IPS-18c (cell line): ENCODE results near the gene TRIM17.

ENCODE experiments used
- H3K4me3 ChIP-seq: 2 replicates; pipeline ENCODE4 v1.7.0; 2013; ENCODE audit warnings: low read depth, mild to moderate bottlenecking, low read length, moderate library complexity; ENCODE audit not compliant: insufficient read depth
- H3K9me3 ChIP-seq: one replicate; pipeline ENCODE4 v1.6.1; 2013; ENCODE audit warnings: mild to moderate bottlenecking, low read length, moderate library complexity; ENCODE audit not compliant: control insufficient read depth, insufficient read depth

TRIM17 gene

DNA sequence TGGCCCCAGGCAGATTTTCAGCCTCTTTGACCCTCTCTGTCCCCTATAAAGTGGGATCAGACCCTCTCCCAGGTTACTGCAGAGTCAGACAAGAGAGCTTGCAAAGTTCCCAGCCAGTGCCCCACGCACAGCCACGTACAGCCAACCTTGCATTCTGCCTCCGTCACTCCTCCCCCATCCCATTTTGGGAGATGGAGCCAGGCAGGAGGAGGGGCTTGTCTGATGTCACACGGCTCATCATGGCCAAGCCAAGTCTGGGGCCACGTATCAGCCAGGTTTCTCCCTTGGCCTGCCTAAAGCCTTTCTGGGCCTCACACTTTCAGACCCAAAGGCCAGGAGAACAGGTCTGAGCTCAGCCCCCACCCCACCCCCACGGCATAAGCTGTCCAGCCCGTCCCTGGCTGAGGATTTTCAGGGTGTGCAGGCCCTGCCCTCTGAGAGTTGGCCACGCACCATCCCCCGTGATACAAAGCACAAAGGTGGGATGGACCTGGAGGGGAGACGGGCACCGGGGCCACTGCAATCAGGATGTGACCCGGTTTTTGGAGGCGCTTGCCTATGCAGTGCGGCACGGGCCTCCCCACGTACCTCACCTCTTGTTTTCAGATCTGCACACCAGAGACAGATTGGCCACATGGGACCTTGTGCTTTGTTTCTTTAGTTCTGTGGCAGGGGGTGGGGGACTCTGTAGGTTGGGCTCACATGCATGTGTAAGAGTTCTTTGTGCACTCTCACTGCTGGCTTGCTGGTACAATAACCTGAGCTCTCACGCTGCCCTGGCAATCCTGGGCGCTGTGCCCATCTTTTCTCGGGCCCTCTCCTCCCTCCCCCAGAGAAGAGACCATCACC lies 57.7 kb downstream of the TRIM17 start:
- H3K9me3 ChIP-seq, result no peaks in the 10 kb centered on the region
- H3K4me3 ChIP-seq, result no peak overlapping the region

DNA sequence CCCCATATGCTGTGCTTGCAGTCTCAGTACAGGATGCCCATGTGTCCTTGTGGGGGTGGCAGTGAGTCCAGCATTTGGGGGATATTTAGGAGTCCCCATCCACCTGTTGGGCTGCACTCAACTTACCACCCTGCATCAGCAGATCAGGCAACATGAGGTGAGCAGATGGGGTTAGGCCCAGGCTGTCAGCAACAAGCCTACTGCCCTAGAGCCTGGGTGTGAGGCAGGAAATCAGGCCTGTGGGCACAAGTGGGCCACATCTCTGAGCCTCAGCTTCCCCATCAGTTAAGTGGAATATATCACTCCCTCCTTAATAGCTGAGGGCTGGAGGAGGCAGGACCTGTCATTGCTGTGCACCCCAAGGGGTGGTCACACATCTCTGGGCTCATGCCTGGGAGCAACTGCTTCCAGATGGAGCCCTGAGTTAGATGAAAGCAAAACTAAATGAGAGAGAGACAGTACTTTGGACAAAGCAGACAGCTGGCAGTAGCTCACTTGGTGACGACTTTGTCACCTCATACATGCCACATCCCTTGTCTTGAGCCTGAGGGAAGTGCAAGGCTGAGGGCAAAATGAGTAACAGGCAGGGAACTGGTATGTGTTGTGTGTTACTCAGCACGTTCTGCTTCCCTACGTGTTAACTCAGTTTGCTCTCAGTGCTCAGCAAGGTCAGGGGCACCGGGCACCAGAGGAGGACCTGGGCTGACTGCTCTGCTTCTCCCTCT lies 58.5 kb downstream of the TRIM17 start:
- H3K4me3 ChIP-seq, result no peak overlapping the region
- H3K9me3 ChIP-seq, result no peaks in the 10 kb centered on the region
